GM21367 (cell line): Measurements from ENCODE around the gene MANEAL.

ENCODE experiments used
- ATAC-seq: cut with Tn5 transposase; IDR thresholded peaks from one replicate; pipeline ENCODE4 v1.9.1; 2021; ENCODE audit not compliant: unreplicated experiment

Gene MANEAL

GRCh38 chr1:37782491-37782890 is 11.2 kb upstream of the MANEAL start:
- ATAC-seq, result no peak

- no peak for ATAC-seq
Observed at GRCh38 chr1:37792943-37793686, 532 bp upstream of the MANEAL start.

DNA sequence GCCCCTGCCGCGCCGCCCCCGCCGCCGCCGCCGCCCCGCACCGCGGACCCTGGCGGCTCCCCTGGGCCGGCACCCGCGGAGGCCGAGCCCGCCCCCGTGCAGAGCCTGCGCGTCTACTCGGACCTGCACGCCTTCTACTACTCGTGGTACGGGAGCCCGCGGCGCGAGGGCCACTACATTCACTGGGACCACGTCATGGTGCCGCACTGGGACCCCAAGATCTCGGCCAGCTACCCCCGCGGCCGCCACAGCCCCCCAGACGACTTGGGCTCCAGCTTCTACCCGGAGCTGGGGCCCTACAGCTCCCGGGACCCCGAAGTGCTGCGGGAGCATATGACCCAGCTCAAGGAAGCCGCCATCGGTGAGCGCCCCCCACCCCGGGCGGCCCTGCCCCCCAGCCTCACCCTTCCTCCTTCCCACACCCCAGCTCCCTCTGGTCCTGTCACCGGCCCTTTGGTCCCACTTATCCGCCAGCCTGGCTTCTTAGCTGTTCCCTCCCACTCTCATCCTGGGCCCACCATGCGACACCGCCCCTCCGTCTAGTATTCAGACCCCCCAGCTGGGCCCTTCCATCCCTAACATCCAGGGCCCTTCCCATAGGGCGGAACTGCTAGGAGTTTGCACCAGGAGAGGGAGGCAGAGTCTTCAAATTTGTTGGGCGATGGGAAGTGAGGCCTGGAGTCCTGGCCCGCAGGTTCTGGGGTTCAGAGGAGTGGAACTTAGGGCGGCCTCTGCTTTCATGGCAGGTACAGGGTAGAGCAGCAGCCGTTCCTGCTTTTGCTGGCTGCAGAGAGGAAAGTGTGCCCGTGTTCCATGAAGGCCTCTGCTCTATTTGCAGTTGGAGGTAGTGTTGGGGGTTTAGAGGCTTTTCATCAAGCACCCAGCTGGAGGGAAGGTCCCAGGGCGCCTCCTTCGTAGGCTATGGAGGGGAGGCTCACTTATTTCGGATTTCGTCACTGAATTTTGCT is 1.0 kb downstream of the MANEAL start:
- no peak for ATAC-seq

GRCh38 chr1:37795340-37796125 is 1.9 kb downstream of the MANEAL start:
- ATAC-seq, result no peak

GRCh38 chr1:37797750-37798345 is 4.2 kb downstream of the MANEAL start:
- ATAC-seq, result no peak

DNA sequence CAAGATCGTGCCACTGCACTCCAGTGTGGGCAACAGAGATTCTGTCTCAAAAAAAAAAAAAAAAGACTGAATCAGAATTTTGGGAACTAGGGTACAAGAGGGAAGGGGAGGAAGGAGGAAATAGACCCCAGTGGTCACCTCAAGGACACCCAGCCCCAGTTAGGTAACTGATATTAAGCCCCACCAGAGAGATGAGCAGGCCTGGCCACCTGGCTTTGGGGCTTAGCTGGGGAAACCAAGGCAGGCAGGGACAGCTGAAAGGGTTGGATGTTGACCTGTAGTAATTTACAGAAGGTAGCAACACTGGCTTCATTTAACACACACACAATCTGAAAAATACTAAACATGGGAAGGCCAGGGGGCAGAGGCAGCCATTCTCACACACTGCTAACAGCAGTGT is 8.8 kb downstream of the MANEAL start:
- ATAC-seq, result no peak

DNA sequence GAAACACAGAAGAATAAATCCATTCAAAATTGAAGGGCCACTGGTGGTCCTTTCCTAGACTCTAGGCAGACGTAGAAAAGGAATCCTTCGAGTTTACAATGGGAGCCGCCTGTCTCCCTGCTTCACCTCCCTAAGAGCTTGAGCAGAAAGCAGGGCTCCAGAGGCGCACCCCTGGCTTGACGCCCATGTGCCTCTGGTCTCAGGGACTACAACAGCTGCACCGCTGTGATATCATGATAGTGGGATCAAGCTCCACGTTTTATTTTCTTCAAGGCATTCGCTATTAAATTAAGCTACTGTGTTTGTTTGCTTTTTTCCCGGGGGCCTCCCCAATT is 13.5 kb downstream of the MANEAL start:
- no peak for ATAC-seq

GRCh38 chr1:37807555-37808368 is 14.1 kb downstream of the MANEAL start, which contains the start of the genes C1orf122 and YRDC:
TSS of gene C1orf122 (plus strand) at chr1:37807790. CDS start at chr1:37808405, 615 bp downstream.
TSS of gene YRDC (minus strand) at chr1:37808208. CDS start at chr1:37808180, 28 bp downstream.
- peak; percentile 69 for ATAC-seq

GRCh38 chr1:37808369-37809319 is 15.0 kb downstream of the MANEAL start:
- peak; percentile 26 for ATAC-seq

GRCh38 chr1:37809942-37810341 is 16.3 kb downstream of the MANEAL start:
- ATAC-seq, result no peak

- no peak for ATAC-seq
Observed at GRCh38 chr1:37811027-37811655, 17.5 kb downstream of the MANEAL start.

DNA sequence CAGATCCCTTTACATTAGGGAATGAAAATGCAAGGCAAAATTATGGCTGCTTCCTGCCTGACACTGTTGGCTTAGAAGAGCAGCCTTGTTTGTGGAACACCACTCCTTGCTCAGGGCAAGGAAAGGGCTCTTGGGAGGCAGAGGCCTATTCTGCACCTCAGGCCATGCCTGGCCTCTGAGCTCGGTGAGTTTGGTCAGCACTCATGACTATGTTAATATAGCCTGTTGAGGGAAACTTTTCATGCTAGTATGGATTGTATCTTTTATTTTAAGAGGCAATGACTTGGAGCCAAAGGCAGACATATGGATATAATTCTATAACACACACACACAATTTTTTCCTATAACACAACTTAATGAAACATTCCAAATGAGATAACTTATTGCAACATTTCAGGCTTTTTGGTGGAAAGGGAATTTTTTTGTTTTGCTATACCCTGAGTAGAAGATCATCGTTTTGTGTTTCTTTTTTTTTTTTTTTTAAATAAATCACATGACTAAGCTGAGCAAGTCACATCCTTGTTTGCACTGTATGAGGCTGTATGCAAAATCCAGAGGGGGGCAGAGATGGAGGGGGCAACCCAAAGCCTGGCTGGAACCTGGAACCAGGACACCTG is 20.0 kb downstream of the MANEAL start:
- ATAC-seq, result no peak

- ATAC-seq, result no peak
Observed at GRCh38 chr1:37814252-37814651, 20.6 kb downstream of the MANEAL start.

GRCh38 chr1:37817481-37817880 is 23.8 kb downstream of the MANEAL start:
- no peak for ATAC-seq

DNA sequence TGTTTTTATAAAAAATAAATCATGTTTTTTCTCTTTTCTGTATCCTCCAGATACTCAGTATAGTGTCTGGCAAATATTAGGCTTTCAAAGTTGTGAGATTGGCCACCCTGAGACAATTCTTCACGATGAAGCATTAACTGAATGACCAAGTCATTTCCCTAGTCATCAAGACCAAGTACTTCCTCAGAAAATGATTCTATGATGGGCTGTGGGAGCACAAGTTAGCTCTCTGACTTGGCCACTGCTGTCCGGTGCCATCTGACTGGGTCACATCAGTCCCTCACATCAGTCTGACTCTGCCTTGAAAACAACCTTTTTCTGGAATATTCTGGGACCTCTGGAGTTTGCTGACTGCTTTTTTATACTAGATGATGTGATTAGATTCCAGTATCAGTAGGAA is 27.8 kb downstream of the MANEAL start:
- no peak for ATAC-seq

GRCh38 chr1:37822906-37823815 is 29.5 kb downstream of the MANEAL start:
- ATAC-seq, result no peak

DNA sequence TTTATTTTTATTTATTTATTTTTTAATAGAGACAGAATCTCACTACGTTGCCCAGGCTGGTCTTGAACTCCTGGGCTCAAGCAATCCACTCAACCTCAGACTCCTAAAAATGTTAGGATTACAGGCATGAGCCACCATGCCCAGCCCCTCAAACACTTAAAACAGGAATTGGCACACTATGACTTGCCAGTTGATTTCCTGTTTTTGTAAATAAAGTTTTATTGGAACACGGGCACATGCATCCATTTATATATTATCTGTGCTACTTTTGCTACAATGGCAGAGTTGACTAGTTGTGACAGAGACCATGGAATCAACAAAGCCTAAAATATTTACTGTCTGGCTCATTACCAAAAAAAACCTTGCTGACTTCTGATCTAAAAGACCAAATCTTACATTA is 30.4 kb downstream of the MANEAL start:
- no peak for ATAC-seq
